GM18507 (cell line): ENCODE measurements around the gene TBC1D9.

Experiments
- DNase-seq: peaks from one replicate; pipeline ENCODE4 v3.0.0; 2011; ENCODE audit warnings: low read depth; ENCODE audit not compliant: insufficient read length; ENCODE audit errors: extremely low spot score
- FAIRE-seq: peaks from 2 replicates; lab custom pipeline; 2011; peaks lifted over from hg19 to GRCh38; lab: Jason Lieb, UNC

TBC1D9 gene

DNA sequence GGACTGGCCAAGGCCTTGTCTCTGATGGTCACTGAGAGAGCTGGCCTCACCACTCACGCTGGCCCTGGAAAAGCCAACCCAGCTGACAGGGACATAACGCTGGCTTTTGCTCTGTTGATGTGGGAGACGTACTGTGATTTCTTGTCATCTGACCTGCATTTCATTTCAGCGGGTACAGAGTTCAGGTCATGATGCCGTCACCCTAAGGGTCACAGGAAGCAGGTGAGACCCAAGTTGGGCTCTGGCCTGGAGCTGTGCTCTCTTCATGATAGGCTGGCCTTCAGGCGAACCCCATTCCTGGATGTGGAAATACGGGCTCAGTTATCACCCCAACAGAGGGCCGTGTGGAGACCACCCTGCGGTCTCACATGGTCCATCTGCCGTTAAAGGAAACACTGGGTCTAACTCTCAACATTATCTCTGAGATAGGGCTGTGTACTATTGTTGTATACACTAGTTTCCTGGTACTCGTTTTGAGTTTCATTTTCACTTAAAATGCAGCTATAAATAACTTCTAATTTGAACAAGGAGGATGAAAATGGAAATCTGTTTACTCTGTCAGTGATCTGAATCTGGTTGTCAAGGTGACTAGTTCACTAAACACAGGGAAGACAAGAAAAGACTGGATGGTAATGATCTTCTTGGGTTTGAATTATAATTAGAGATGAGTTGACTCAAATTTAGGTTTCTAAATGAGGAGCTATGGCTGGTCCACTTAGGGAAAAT, 89.1 kb downstream of the TBC1D9 start:
- no peak for DNase-seq

DNA sequence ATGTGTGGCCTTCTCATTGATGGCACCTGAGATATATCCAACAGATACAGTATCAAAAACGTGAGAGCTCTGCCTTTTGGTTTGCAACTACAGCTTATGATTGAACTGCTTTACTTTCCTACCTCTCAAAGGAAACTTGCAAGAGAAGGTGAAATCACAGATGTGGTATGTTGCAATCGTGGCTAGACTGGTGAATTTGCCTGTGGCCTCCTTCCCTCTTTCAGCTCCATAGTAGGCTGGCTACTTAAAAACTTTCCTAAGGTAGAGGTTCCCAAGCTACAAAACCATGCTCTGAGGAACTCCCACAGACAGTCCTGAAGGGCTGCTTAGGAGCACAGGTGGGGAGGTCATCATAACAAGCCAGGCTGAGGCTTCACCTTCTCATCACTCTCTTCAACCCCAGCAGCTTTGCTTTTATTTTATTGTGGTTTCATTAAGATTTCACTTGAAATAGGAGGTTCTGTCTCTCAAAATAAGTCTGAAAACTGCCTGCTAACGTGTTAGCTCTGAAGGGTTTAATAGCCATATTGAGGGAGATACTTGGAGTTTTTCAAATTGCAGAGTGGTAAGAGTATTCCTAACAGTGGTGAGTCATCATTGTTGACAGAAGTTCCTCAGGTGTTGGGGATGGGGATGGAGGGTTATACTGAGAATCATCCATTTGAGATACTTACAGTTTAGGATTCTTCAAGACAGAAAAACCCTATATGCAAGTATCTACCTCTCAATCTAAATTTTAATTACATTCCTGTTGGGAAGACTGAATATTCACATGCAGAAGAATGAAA, 93.9 kb downstream of the TBC1D9 start:
- FAIRE-seq (no peak), DNase-seq (no peak)

More for the DNA sequence above, 89.1 kb downstream of the TBC1D9 start:
- peak; percentile 51 for FAIRE-seq

DNA sequence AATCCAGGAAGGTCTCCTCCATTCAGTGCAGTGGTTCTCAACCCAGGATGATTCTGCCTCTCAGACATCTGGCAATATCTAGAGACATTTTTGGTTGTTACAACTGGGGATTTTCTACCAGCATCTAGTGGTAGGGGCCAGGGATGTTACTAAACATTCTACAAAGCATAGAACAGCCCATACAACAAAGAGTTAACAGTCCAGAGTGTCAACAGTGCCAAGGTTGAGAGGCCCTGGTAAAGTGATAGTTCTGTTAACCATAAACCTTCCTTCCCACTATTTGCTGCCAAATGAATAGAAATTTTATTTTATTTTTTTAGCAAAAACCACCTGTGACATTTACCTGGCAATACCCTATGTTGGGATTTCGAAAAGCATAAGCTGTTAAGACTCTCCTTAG, 94.6 kb downstream of the TBC1D9 start:
- DNase-seq (no peak), FAIRE-seq (no peak)

DNA sequence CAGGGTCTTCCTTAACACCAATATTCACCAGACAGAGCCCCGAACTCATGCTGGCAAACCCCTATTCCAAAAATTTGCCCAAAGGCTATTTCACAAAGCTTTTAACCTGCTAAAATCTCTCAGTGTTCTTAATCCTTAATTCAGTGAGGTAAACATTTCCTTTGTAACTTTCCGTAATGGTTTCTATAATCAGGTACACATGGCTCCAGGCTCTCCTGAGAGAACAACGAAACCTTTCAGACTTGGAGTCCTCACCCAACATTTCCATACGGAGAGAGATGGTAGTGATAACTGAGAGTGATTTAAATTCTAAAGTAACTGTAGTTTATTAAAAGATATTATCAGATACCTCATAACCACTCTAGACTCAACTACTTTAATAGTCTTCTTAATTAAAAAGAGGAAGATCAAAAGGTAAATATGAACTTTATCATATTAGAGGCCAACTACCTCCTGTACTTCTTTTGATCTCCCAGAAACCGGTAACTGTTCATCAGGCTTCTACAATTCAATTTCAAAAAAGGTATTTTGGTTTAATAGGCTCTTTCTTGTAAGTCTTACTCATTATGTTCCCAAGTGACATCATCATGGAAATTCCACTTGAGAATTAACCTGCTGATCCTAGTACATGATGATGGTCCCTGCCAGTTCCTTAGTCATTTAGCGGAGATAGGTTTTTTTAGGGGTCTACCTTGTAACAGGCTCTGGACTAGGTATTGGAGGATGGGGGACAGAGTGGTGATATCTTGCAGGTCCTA, 96.1 kb downstream of the TBC1D9 start:
- DNase-seq (no peak), FAIRE-seq (no peak)

DNA sequence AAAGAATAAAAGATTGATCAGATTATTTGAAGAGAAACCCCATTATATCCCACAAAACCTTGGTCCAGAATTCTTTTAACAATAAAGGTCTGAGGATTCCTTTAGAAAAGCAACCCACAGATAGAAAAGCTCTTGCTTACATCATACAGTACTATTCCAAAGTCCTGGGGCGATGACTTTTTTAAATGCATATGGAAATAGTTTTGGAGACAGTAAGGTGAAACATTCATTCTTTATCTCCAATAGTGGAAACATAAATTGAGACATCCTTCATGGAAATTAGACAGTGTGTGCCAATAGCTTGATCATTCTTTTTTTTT, 101.7 kb downstream of the TBC1D9 start:
- no peak for DNase-seq
- no peak for FAIRE-seq

DNA sequence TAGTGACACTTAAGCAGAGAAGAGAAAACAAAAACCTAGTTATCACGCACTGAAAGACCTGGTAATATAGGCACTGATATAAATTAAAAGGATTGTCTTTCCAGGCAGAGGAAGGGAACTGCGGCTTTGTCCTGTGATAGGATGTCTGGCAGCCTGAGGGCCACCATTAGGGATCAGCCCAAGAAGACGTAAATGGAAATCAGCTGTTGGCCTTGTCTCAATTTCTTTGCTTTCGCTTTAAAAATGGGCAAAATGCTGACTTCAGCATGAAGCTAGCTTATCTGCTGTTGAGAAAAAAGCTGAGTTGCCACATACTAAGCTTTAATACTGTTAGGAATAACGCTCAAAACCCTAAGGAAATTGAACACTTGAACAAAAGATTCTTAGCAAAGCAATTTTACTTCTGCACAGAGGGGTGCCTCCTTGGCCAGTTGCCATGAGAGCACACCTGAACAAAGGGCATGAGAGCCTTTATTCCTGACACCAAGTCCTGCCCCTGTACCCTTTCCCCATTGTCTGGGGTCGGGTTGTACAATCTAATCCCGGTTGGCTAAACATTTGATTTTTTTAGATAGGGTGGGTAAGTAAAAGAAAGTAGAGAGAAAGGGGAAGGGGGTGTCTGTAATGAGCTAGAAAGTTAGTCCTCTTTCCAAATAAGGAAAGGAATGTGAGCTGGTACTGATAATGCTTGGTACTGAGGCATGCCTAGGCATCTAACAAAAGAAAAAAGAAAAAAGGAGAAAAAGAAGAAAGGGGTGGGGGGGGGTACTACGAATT, 102.3 kb downstream of the TBC1D9 start:
- no peak for DNase-seq
- no peak for FAIRE-seq

DNA sequence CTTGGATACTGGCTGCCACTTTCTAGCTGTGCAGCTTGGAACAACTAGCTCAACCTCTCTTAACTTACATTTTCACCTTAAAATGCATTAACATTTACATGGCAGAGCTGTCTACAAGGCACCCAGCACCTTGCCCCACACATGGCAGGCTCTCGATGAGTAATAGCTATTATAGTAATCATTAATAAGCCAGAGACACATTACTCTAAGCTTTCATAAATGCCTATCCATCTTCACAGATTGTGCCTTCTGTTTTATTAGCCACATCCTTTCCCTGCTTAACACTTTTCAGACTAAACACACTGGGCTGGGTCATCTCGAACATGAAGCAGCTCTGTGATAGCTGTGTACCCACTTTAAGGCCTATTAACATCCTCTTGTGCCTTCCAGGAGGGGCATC, 103.6 kb downstream of the TBC1D9 start:
- no peak for FAIRE-seq
- no peak for DNase-seq

DNA sequence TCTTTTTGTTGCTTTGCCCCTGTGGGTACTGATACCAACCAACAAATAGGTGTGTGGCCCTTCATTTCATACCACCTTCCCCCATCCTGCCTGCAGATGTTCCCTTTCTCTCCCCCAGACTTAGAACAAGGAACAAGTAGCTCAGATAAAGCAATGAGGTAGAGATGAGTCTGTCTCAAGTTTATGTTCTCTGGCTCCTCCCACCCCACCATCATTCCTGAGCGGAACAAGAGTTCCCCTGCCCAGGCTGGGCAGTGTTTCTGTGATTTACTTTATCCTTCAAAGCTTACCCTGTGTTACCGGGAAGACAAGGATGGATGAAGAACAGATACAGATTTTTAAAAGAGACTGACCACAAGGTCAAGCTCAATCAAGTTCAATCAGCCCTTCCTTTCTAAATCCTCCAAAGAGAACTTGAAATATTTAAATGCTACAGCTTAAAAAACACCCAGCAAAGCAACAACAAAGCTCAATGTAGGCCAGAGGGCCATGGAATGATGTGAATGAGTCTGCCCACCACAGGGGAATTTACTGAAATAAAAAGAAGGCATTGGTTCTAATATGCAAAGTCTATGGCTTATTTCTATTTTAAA, 107.4 kb downstream of the TBC1D9 start:
- DNase-seq (no peak), FAIRE-seq (no peak)

DNA sequence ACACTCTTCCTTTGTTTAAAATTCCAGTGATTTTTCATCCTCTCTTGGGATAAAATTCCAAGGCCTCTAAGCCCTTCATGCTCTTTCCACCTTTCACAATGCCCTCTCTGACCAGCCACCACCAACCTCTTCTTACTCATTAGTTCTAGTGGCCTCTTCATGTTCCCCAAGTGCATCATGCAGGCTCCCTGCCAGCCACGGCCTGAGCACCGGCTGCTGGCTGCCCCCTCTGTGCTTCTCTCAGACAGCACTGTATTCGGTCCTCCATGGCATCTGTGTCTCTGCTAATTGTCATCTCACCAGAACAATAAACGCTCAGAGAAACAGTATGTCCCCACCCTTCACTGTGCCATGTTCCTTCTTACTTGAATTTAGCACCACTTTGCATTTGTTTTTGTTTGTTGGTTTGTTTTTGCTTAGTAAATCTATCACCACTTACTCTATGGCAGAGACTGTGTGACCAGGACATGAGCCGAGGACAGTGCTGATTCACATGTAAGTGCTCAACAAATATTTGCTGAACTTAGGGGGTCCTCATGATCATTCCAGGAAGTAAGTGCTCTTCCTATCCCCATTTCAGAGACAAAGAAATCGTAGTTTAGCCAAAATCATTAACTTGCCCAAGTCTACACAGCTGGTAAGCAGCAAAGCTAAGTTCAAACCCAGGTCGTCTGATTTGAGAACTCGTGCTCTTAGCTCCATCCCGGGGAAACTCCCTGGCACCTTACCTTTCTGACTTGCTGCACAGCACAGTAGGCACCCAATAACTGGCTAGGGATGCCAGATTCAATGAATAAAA, 110.4 kb downstream of the TBC1D9 start:
- FAIRE-seq (no peak), DNase-seq (no peak)

DNA sequence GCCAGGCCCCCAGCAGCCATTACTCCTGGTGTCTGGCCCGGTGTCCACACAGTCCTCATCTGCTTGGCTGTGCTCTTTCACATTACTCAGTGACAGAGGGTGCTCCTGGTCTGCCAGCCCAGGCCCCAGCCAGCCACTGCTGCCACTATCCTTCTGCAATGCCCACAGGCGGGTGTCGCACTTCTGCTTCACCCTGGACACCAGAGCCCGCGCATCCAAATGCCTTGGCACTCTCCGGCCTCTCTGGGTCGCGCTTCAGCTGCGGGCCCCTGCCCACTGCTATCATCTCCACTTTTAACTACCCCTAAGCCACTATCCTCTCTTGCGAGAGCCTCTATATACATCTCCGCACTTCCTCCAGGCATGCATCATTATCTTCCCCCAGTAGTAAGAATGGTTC, 111.0 kb downstream of the TBC1D9 start:
- DNase-seq (no peak), FAIRE-seq (no peak)

DNA sequence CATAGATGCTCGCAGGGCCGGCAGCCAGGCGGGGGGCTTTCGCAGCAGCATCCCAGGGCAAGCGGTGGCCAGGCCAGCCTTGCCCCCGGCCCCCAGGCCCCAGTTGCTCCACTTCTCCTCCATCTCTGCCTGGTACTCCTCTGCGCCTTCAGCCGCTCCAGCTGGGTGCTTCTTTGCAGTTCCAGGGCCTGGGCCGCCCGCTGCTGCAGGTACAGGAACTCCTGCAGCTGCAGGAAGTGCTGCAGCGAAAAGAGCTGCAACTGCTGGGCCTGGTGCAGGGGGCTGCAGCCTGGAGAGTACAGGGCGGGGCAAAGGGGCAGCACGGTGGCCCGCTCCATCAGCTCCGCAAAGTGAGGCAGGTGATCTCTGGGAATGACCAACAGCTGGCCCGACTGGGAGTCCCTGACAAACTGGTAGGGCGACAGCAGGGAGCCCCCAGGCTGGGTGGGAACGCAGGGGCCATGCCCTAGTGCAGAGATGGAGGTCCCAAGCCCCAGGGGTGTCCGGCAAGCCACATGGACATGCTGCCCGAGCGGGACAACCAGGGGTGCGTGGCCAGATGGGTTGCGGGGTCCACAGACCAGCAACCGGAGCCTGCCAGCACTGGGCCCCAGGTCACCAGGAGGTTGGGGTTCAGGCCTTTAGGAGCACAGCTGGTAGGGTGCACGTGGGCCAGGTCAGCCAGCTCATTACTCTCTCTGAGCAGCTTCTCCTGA, 111.6 kb downstream of the TBC1D9 start:
- no peak for FAIRE-seq
- no peak for DNase-seq

DNA sequence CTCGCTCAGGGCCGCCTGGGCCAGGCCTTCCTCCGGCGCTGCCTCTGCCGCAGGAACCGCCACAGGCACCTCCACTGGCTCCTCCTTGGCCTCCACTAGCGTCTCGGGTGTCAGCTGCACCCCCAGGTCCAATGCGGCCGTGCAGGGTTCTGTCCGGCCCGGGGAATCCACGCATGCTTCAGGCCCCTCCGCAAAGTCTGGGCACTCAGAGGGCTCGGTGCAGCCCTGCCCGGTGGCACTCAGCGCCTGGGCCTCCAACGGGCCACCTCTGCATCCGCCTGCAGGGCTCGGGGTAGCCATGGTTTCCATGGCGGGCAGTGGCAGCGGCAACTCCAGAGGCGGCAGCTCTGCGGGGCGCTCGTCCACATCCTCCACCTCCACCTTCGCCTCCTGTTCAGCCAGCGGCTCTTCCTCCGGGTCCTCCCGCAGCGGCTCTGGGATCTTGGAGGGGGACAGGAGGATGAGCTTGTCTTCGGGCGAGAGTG, 112.6 kb downstream of the TBC1D9 start:
- no peak for DNase-seq

DNA sequence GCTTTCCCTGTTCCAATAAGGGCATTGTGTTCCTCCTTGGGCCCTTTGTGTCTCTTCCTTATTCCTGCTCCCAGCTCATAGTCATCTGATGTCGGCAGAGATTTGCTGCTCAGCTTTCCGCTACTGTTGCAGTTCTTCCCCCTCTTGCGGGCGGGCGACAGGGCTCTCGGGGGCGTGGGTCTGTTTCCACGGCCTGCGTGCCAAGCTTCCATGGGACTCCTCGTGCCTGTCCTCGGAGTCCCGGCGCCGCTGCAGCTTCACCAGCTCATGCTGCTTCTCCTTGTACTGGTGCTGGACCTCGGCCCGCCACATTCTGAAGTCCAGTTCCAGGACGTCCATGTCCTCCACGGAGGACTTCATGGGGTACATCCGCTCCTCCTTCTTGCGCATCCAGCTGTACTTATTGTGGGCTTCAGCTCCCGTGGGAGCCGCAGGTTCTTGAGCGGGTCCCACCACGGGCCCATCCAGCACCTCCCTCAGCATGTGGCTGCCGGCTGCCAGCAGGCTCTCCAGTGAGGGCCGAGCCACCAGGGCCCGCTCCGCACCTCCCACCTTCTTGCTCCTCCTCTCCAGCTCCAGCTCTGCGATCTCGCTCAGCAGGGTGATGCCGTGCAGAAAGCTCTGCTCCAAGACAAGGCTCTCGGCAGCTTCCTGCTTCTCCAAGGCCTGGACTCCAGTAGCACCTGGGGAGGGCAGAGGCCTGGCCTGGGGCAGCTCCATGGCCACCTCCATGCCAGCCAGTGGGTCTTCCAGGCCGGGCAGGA, 113.3 kb downstream of the TBC1D9 start:
- DNase-seq = no peak
- FAIRE-seq = no peak

More for the DNA sequence above, 112.6 kb downstream of the TBC1D9 start:
- FAIRE-seq = no peak

DNA sequence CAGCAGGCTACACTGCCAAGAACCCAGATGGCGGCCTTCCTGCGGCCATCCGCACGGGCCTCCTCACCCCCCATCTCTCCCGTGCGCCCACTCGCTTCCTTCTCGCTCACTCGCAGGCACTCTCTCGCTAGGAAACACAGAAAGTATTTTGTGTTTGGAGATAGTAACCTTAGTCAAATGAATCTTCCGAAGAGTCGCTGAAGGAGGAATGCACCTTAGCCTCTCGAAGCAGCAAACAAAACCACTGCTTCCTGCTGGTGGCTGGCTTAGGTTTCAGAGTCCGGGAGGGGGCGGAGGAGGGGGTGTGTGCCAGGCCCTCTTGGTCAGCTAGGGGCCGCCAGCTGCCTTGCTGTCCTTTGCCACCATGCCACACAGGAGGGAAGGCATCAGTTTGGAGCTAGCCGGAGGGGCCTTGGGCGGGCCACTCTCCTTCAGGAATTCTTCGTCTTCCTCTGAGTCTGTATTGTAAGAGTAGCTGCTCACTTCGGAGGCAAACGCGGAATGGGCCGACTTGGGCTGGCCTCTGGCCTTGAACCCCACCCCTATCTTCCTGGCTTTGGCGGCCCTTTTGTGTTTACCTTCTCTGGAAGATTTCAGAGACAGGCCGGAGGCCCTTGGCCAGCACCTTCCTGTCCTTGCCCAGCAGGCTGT, 114.3 kb downstream of the TBC1D9 start:
- DNase-seq (no peak), FAIRE-seq (no peak)

DNA sequence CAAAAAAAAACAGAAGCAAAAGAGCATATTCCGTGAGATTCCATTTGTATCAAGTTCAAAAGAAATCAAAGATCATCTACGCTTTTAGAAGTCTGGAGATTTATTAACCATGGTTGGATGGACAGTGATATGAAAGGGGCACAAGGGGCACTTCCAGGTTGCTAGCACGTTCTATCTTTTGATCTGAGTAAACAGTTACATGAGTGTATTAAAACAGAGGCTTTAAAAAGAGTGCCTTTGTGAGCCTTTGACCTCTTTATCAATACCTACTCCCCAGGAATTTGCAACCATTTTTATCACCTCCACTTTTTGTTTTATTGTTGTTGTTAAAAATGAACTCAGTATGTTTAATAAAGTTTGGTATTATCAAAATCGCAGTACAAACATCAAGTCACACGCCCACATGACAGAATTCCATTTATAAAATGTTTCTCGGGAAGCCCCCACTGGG, 115.1 kb downstream of the TBC1D9 start:
- FAIRE-seq = no peak

DNA sequence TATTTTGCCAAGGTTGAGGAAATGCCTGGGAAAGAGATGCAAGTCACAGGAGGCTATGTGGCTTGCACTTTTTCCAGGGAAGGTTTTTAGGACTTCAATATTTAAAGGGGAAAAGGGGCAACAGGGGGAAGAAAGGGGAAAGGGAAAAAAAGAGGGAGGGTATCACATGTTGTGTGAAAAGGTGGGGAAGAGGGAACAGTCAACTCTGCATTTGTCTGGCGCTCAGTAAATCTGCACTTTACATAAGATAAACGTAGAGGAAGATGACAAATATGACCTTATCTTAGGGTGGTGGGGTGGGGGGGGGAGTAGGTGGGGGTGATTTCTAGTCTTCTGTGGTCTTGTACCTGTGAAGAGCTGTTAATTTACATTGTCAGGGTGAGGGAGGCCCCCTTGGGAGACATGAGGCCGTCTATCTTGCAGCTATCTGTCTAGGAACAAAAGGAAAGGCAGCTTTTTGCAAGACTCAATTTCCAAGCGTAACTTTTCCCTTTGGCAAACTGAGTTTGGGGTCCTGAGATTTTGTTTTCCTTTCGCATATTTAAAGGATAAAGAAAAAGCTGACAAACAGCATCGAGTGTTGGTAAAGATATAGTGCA, 115.9 kb downstream of the TBC1D9 start:
- no peak for DNase-seq
- FAIRE-seq = no peak

More for the DNA sequence above, 115.1 kb downstream of the TBC1D9 start:
- no peak for DNase-seq
